ENCODE data around the gene LMF1. TPM values are rescaled to one million over a fixed set of nuclear protein-coding genes. Genes with fewer than 3 reads are reported as not detected.

Gene LMF1
- total RNA-seq, 1 donor from 2014 or later = 11.4 TPM

- no peak for ATAC-seq
These were observed 59.7 kb downstream of the LMF1 start for GRCh38 chr16:911101-911500.

GRCh38 chr16:910181-910580, 60.6 kb downstream of the LMF1 start:
- ATAC-seq = no peak

GRCh38 chr16:909281-910000, 61.3 kb downstream of the LMF1 start:
- ATAC-seq = no peak

- ATAC-seq = peak; percentile 12
These were observed 62.1 kb downstream of the LMF1 start for GRCh38 chr16:908526-909155.

- no peak for ATAC-seq
These were observed 62.9 kb downstream of the LMF1 start for GRCh38 chr16:907842-908241.

GRCh38 chr16:907361-907760, 63.4 kb downstream of the LMF1 start:
- ATAC-seq = no peak

- no peak for ATAC-seq
These were observed 64.5 kb downstream of the LMF1 start for GRCh38 chr16:906296-906695.

GRCh38 chr16:901715-902601, 68.8 kb downstream of the LMF1 start:
- peak; percentile 25 for ATAC-seq

- no peak for ATAC-seq
These were observed 69.6 kb downstream of the LMF1 start for GRCh38 chr16:901149-901548.

- peak; percentile 23 for ATAC-seq
These were observed 70.6 kb downstream of the LMF1 start for GRCh38 chr16:900211-900610.

- ATAC-seq = peak; percentile 18
These were observed 71.1 kb downstream of the LMF1 start for GRCh38 chr16:899683-900060.

- ATAC-seq = no peak
These were observed 71.8 kb downstream of the LMF1 start for GRCh38 chr16:898761-899682.

GRCh38 chr16:898216-898615, 72.6 kb downstream of the LMF1 start:
- ATAC-seq = no peak

GRCh38 chr16:897701-898100, 73.1 kb downstream of the LMF1 start:
- ATAC-seq = no peak

GRCh38 chr16:897200-897543, 73.6 kb downstream of the LMF1 start:
- no peak for ATAC-seq

GRCh38 chr16:896261-897199, 74.3 kb downstream of the LMF1 start:
- no peak for ATAC-seq

- ATAC-seq = no peak
These were observed 75.4 kb downstream of the LMF1 start for GRCh38 chr16:895371-895770.

GRCh38 chr16:894841-895240, 75.9 kb downstream of the LMF1 start:
- no peak for ATAC-seq

- peak; percentile 15 for ATAC-seq
These were observed 76.6 kb downstream of the LMF1 start for GRCh38 chr16:894136-894535.

- ATAC-seq = no peak
These were observed 77.4 kb downstream of the LMF1 start for GRCh38 chr16:893360-893759.

- ATAC-seq = no peak
These were observed 78.1 kb downstream of the LMF1 start for GRCh38 chr16:892536-893255.

Measured in esophagus mucosa (tissue), 1 donor.